ENCODE measurements around the gene APBA1.

GRCh38 chr9:69389437-69389995 lies 282.7 kb downstream of the APBA1 start:
- TF ChIP-seq TAF1 (IDR thresholded peaks at IDR 0.05; ENCODE audit: borderline replicate concordance, low read depth, low read length): no peak
- TF ChIP-seq POLR2AphosphoS5 (IDR thresholded peaks at IDR 0.05; ENCODE audit: low read depth, low read length): no peak
- TF ChIP-seq POLR2A (IDR thresholded peaks at IDR 0.05; ENCODE audit: low read depth, low read length): no peak
